ENCODE measurements around the gene PHKB.

PHKB gene

DNA sequence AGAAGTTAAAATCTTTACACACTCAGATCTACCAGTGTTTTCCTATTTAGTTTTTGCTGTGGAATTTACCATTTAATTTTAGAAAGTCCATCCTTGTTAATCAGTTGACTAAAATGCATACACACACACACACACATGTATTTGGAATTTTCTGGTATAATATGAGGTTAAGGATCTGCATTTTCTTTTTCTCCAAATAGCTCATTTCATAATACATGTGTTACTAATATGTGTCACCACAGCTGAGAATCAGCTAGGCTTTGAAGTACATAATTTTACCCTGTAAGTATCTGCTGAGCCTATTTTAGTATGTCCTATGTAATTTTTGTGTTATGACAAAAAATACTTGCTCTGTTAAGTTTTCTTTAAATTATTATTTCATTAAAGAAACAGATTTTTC lies 143.2 kb downstream of the PHKB start:
- no peak overlapping the region for H3K27ac Mint-ChIP-seq
- H3K36me3 Mint-ChIP-seq (ENCODE audit: low read depth) = peaks cover 30% of the 10 kb centered on the region
- H3K27me3 Mint-ChIP-seq (ENCODE audit: low read depth) = no peaks in the 10 kb centered on the region
- no peak overlapping the region for H3K4me3 Mint-ChIP-seq
- H3K9me3 Mint-ChIP-seq = peaks cover 8% of the 10 kb centered on the region
- no peaks in the 10 kb centered on the region for H3K4me1 Mint-ChIP-seq
- TF ChIP-seq, protein P1, sequence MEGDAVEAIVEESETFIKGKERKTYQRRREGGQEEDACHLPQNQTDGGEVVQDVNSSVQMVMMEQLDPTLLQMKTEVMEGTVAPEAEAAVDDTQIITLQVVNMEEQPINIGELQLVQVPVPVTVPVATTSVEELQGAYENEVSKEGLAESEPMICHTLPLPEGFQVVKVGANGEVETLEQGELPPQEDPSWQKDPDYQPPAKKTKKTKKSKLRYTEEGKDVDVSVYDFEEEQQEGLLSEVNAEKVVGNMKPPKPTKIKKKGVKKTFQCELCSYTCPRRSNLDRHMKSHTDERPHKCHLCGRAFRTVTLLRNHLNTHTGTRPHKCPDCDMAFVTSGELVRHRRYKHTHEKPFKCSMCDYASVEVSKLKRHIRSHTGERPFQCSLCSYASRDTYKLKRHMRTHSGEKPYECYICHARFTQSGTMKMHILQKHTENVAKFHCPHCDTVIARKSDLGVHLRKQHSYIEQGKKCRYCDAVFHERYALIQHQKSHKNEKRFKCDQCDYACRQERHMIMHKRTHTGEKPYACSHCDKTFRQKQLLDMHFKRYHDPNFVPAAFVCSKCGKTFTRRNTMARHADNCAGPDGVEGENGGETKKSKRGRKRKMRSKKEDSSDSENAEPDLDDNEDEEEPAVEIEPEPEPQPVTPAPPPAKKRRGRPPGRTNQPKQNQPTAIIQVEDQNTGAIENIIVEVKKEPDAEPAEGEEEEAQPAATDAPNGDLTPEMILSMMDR (IDR thresholded peaks at IDR 0.05; ENCODE audit: unreplicated experiment in 3 of 3) = no peak

DNA sequence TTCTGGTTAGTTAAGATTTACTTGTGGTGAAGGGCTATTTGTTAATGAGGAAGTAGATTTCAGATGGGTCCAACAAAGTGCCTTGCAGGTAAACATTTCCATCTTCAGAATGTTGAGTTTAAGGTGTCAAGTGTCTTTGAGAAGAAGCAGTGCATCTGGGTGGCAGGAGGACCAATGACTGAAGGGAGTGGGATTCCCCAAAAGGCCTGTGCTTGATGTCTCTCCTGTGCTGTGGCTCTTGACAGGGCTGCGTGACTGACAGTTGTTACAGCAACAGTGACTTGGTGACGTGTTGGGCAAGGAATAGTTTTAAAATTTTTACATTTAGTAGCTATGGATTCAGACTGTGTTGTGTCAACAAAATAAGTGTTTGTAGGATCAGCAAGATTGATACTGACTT lies 149.9 kb downstream of the PHKB start:
- Mint-ChIP-seq H3K4me1 (no peaks in the 10 kb centered on the region), H3K36me3 (ENCODE audit: low read depth) (peaks cover 59% of the 10 kb centered on the region), H3K27me3 (ENCODE audit: low read depth) (no peaks in the 10 kb centered on the region), H3K27ac (no peak overlapping the region), H3K4me3 (no peak overlapping the region), H3K9me3 (peaks cover 8% of the 10 kb centered on the region)
- TF ChIP-seq, protein P1 (IDR thresholded peaks at IDR 0.05; ENCODE audit: unreplicated experiment in 3 of 3) = no peak

DNA sequence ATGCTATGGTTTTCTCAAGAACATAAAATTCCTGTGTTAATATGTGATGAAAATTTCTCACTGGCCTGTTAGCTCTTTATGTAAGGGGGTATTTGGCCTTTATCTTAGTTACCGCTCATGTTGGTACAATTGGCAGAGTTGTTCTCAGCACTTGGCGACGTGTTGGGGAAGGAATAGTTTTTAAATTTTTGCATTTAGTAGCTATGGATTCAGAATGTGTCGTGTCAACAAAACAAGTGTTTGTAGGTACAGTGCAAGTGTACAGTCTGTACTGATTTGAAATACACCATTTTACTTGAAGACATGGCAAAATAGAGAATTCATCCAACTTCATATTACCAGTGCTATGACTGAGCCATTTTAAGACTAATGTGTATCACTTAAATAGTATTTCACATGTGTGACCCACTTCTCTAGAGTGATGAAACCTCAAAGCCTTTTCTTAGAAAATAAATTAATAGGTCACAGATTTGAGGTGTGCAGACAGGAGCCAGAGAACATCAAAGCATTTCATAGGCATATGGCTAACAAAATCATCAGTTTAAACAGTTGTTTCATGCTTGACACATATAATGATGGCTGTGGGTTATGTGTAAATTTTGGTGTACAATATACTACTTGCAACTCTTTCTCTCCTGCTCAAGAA lies 150.8 kb downstream of the PHKB start:
- TF ChIP-seq, protein P1 (IDR thresholded peaks at IDR 0.05; ENCODE audit: unreplicated experiment in 3 of 3) = no peak
- Mint-ChIP-seq H3K4me1 (no peaks in the 10 kb centered on the region), H3K4me3 (no peak overlapping the region), H3K27ac (no peak overlapping the region), H3K27me3 (ENCODE audit: low read depth) (no peaks in the 10 kb centered on the region), H3K36me3 (ENCODE audit: low read depth) (peaks cover 54% of the 10 kb centered on the region), H3K9me3 (peaks cover 8% of the 10 kb centered on the region)

DNA sequence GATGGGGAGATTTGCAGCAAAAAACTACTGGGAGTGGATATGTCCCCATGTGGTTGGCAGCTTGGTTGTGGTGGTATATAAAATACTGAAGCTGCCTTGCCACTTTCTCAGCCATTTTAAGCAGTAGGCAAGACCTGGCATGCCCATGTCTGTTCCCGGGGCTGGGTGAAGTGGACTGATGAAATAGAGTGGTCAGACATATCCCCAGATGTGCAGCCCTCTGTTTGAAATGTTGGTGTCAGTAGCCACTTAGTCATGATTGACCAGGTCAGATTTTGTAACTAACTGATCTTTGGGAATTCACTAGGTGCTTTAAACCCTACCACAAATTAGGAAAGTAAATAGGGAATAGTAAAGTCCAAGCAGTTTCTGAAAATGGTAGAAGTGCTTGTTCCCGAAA lies 151.6 kb downstream of the PHKB start:
- Mint-ChIP-seq H3K27ac (no peak overlapping the region), H3K27me3 (ENCODE audit: low read depth) (no peaks in the 10 kb centered on the region), H3K9me3 (peaks cover 7% of the 10 kb centered on the region), H3K4me1 (no peaks in the 10 kb centered on the region), H3K4me3 (no peak overlapping the region), H3K36me3 (ENCODE audit: low read depth) (peaks cover 48% of the 10 kb centered on the region)
- TF ChIP-seq, protein P1 (IDR thresholded peaks at IDR 0.05; ENCODE audit: unreplicated experiment in 3 of 3) = no peak

DNA sequence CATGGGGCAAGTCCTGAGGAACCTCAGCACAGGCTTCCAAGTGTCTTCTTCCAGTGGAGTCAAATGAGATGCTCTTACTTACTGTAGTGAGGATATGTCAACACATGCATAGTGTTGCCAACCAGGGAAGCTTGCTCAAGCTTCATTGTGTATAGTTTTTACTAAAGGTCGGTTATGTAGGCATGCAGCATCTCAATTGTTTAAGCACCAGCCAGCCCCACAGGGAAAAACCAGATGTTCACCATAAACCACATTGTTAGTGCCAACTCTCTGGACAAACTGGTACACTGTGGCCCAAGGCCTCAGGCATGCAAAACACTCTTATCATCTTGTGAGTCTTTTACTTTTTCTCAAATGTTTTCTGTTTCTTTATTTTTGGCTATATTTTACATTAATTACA lies 152.1 kb downstream of the PHKB start:
- Mint-ChIP-seq H3K27ac (no peak overlapping the region), H3K4me1 (peaks cover 4% of the 10 kb centered on the region), H3K36me3 (ENCODE audit: low read depth) (peaks cover 42% of the 10 kb centered on the region), H3K9me3 (peaks cover 6% of the 10 kb centered on the region), H3K27me3 (ENCODE audit: low read depth) (no peaks in the 10 kb centered on the region), H3K4me3 (no peak overlapping the region)
- TF ChIP-seq, protein P1 (IDR thresholded peaks at IDR 0.05; ENCODE audit: unreplicated experiment in 3 of 3) = no peak

DNA sequence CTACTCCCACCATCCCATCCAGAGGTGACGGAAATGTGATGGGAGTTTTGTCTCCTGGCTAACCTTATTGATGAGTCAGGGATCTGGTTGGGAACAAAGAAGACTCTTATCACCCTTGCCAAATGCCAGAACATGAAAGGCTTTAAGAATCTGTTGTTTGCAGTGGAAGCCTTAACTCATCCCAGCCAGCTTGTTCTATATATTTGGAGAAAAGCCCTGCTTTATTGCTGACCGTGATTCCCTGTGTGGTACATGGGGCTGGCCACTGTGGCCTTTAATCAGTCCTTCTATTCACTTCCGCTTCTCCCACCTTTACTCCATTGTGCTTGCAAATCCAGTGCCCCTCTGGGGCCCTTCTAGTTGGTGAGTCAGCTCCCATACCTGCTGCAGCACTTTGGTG lies 156.6 kb downstream of the PHKB start:
- H3K4me1 Mint-ChIP-seq = peaks cover 5% of the 10 kb centered on the region
- peaks cover 11% of the 10 kb centered on the region for H3K36me3 Mint-ChIP-seq (ENCODE audit: low read depth)
- H3K27ac Mint-ChIP-seq = no peak overlapping the region
- H3K4me3 Mint-ChIP-seq = no peak overlapping the region
- no peaks in the 10 kb centered on the region for H3K27me3 Mint-ChIP-seq (ENCODE audit: low read depth)
- TF ChIP-seq, protein P1 (IDR thresholded peaks at IDR 0.05; ENCODE audit: unreplicated experiment in 3 of 3) = no peak
- no peaks in the 10 kb centered on the region for H3K9me3 Mint-ChIP-seq
